Measurements from ENCODE around the gene NLRC5. TPM values are rescaled to one million over a fixed set of nuclear protein-coding genes. Genes with fewer than 3 reads are reported as not detected.

Gene NLRC5, protein sequence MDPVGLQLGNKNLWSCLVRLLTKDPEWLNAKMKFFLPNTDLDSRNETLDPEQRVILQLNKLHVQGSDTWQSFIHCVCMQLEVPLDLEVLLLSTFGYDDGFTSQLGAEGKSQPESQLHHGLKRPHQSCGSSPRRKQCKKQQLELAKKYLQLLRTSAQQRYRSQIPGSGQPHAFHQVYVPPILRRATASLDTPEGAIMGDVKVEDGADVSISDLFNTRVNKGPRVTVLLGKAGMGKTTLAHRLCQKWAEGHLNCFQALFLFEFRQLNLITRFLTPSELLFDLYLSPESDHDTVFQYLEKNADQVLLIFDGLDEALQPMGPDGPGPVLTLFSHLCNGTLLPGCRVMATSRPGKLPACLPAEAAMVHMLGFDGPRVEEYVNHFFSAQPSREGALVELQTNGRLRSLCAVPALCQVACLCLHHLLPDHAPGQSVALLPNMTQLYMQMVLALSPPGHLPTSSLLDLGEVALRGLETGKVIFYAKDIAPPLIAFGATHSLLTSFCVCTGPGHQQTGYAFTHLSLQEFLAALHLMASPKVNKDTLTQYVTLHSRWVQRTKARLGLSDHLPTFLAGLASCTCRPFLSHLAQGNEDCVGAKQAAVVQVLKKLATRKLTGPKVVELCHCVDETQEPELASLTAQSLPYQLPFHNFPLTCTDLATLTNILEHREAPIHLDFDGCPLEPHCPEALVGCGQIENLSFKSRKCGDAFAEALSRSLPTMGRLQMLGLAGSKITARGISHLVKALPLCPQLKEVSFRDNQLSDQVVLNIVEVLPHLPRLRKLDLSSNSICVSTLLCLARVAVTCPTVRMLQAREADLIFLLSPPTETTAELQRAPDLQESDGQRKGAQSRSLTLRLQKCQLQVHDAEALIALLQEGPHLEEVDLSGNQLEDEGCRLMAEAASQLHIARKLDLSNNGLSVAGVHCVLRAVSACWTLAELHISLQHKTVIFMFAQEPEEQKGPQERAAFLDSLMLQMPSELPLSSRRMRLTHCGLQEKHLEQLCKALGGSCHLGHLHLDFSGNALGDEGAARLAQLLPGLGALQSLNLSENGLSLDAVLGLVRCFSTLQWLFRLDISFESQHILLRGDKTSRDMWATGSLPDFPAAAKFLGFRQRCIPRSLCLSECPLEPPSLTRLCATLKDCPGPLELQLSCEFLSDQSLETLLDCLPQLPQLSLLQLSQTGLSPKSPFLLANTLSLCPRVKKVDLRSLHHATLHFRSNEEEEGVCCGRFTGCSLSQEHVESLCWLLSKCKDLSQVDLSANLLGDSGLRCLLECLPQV (N-terminal part only)
- total RNA-seq: 100 to 1,000 TPM; 259 to 263 TPM

DNA sequence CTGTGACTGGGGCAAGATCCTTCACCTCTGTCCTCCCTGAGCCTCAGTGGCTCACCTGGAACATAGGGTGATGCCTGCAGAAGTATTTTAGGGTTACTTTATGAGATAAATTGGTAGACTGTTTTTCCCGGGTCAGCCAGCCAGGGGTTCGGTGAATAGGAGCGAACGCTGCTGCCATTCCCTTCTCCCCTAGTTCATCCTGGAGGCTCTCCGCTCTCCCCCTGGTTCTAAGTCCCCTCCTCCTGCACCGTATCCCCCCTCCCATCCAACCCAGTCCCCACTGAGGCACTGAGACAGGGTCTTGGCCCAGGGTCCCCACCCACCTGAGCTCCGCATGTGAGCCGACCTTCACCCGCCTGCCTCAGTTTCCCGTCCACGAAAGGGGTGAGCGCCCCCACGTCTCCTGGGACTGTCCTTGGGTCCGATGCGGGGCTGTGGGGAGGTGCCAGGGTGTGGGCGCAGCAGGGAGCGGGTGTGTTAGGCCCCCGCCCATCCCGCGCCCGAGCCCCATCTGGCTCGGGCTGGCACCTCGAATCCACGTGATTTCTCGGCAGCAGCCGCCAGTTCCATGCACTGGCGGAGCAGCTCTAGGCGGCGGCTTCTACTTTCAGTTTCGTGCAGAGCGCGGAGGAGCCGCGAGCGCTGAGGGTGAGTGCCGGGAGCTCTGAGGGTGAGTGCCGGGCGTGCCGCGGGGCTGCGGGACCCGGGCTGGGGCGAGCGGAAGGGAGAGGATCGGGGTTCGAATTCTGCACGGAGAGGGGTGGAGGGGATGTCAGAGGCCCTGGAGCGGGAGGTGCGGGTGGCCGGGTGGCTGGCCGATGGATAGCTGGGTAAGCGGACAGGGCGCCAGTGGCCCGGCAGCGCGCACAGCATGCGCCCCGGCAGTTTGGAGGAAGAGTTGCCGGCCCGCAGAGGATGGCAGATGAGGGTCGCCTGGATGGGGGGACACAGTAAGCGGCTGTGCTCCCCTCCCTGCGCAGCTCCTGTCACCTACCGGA, at the start of gene NLRC5:
Gene NLRC5, plus strand, starts transcription at position 610 of the 998 bp plus-strand sequence. CDS start 31,156 bp downstream, outside the sequence.
- ChIA-PET CTCF (interaction anchor here (0.6 to 2.7 kb wide), 9 partner anchors 9 to 53 kb away, joined by 3 to 11 read pairs (median 3); no protein-coding TSS in a partner anchor), POLR2A (interaction anchor here (0.7 to 22.6 kb wide), 26 partner anchors 10 to 613 kb away, joined by 3 to 373 read pairs (median 5); partner anchors contain the start of genes CIAPIN1, COQ9, HERPUD1 and PSME3IP1)
- peak within 1 kb of the TSS; percentile 100 for H3K27ac Mint-ChIP-seq
- DNase-seq: peak; percentile 94
- no peaks in the 10 kb centered on the region for H3K27me3 Mint-ChIP-seq
- H3K4me3 Mint-ChIP-seq: peak within 1 kb of the TSS; percentile 99
- H3K4me1 Mint-ChIP-seq: peaks cover 71% of the 10 kb centered on the region
- H3K36me3 Mint-ChIP-seq (ENCODE audit: low read depth): peaks cover 88% of the 10 kb centered on the region
- H3K9me3 Mint-ChIP-seq: no peaks in the 10 kb centered on the region

GRCh38 chr16:56939801-56940200, 49.6 kb upstream of the NLRC5 start:
- Mint-ChIP-seq H3K4me3 (peak overlapping the region; percentile 68), H3K4me1 (peaks cover 88% of the 10 kb centered on the region), H3K27me3 (no peaks in the 10 kb centered on the region), H3K27ac (peak overlapping the region; percentile 93), H3K9me3 (no peaks in the 10 kb centered on the region), H3K36me3 (ENCODE audit: low read depth) (peaks cover 98% of the 10 kb centered on the region)
- no peak for DNase-seq
- ChIA-PET CTCF (interaction anchor here (2.0 to 2.5 kb wide), 2 partner anchors 25 to 73 kb away, joined by 4 to 8 read pairs; no protein-coding TSS in a partner anchor), POLR2A (interaction anchor here (0.7 to 2.8 kb wide), 6 partner anchors 9 to 111 kb away, joined by 3 to 18 read pairs (median 8); no protein-coding TSS in a partner anchor)

GRCh38 chr16:56941092-56941491, 48.3 kb upstream of the NLRC5 start:
- CTCF ChIA-PET: no interaction called here
- H3K27ac Mint-ChIP-seq: peak overlapping the region; percentile 30

GRCh38 chr16:56941856-56942331, 47.5 kb upstream of the NLRC5 start:
- H3K36me3 Mint-ChIP-seq (ENCODE audit: low read depth): peaks cover 88% of the 10 kb centered on the region
- H3K27ac Mint-ChIP-seq: no peak overlapping the region
- POLR2A ChIA-PET: interaction anchor here (0.8 to 8.0 kb wide), 7 partner anchors 9 to 163 kb away, joined by 3 to 140 read pairs (median 4); partner anchors contain the start of genes HERPUD1 and NLRC5
- CTCF ChIA-PET: interaction anchor here (1.1 kb wide), 1 partner anchor 22 kb away, joined by 3 read pairs; no protein-coding TSS in a partner anchor
- H3K4me3 Mint-ChIP-seq: no peak overlapping the region
- H3K9me3 Mint-ChIP-seq: no peaks in the 10 kb centered on the region
- DNase-seq: no peak
- peaks cover 76% of the 10 kb centered on the region for H3K4me1 Mint-ChIP-seq
- H3K27me3 Mint-ChIP-seq: no peaks in the 10 kb centered on the region

More at GRCh38 chr16:56941092-56941491, 48.3 kb upstream of the NLRC5 start:
- no peaks in the 10 kb centered on the region for H3K9me3 Mint-ChIP-seq
- peaks cover 92% of the 10 kb centered on the region for H3K36me3 Mint-ChIP-seq (ENCODE audit: low read depth)
- no peaks in the 10 kb centered on the region for H3K27me3 Mint-ChIP-seq
- no peak overlapping the region for H3K4me3 Mint-ChIP-seq
- DNase-seq: no peak
- POLR2A ChIA-PET: interaction anchor here (1.1 to 8.0 kb wide), 4 partner anchors 9 to 162 kb away, joined by 4 to 140 read pairs (median 4); partner anchors contain the start of gene HERPUD1
- peaks cover 81% of the 10 kb centered on the region for H3K4me1 Mint-ChIP-seq

DNA sequence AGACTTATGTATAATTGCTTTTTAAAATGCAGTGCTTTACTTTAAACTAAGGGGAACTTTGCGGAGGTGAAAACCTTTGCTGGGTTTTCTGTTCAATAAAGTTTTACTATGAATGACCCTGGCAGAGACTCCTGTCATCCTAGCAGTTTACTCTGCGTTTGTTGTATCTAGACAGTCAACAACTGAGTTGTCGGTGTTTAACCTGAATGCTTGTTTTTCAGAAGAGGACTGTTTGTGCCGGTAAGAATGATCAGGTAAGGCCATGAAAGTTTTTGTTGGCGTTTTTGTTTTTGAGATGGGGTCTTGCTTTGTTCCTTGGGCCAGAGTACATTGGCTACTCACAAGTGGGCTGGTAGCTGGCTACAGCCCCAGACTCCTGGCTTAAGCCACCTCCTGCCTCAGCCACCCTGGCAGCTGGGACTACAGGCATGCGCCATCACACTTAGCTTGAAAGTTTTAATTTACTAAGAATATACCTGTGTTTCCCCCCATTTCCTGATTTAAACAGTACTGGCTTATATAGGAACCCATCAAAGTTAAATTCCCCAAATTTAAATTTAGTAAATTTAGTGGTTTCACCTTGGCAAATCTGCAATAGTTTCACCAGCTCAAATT, 45.5 kb upstream of the NLRC5 start:
- CTCF ChIA-PET: interaction anchor here (0.8 to 1.9 kb wide), 2 partner anchors 20 to 75 kb away, joined by 3 to 4 read pairs; no protein-coding TSS in a partner anchor
- Mint-ChIP-seq H3K4me3 (no peak overlapping the region), H3K36me3 (ENCODE audit: low read depth) (peaks cover 74% of the 10 kb centered on the region), H3K4me1 (peaks cover 58% of the 10 kb centered on the region), H3K9me3 (no peaks in the 10 kb centered on the region), H3K27ac (peak overlapping the region; percentile 31), H3K27me3 (no peaks in the 10 kb centered on the region)
- POLR2A ChIA-PET: interaction anchor here (0.9 to 8.0 kb wide), 5 partner anchors 12 to 98 kb away, joined by 3 to 140 read pairs (median 3); partner anchors contain the start of gene HERPUD1
- DNase-seq: no peak

DNA sequence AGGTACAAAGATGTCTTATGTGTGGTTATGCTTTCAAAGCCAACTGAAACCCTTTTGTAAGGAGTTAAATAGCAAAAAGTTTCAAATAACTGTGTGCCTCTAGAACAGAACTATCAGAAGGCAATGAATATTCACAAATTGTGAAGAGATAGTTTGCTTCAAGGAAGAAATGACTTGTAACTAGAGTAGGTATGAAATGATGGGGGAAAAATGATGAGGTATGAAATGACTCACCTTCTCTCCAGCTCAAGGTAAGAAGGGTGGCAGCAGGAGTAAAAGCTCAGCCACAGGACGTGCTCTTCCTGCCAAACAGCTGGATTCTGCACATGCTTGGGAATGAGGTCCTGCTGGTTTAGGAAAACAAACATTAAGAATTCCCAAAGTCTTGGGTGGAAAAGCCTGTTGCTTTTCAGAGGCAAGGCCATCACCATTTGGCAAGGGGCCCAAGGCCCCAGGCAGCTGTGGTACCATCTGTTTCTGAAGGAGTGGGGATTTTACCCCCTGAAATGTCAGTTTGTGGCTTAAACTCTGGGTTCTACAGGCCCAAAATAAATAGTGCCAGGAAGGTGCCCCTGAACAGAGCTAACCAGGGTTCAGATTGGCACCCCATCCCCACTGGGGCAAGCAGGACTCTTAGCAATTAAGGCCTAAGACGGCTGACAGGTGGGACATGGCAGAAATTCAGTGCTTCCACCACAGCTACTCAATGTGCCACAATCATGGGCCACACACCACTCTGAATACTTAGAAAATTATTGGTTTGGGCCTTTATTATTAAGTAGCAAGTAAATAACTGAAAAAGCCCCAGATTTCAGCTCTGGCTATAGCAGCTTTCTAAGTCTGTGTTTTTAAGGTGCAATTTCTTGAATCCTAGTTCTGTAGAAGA, 44.2 kb upstream of the NLRC5 start:
- POLR2A ChIA-PET: interaction anchor here (1.2 to 8.0 kb wide), 7 partner anchors 8 to 82 kb away, joined by 3 to 140 read pairs (median 4); partner anchors contain the start of gene HERPUD1

DNA sequence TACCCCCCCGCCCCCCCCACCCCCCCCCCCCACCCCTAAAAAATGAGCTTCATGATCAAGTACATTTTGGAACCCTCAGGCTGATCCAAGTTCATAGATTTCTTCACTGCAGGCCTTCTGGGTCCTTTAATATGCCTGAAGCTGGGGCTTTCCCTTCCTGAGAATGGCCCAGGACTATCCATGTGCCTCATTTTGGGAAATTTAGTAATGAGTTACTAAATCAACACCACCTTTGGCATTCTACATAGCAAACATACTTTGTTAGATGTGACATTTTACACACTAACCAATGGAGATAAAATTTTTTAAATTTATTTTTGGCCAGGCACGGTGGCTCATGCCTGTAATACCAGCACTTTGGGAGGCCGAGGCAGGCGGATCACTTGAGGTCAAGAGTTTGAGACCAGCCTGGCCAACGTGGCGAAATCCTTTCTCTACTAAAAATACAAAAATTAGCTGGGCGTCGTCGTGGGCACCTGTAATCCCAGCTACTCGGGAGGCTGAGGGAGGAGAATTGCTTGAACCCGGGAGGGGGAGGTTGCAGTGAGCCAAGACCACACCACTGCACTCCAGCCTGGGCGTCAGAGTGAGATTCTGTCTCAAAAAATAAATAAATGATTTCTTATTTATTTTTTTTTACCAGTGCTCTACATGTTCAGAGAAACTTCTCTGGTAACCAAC, 43.4 kb upstream of the NLRC5 start:
- ChIA-PET CTCF (interaction anchor here (0.8 to 3.3 kb wide), 2 partner anchors 19 to 79 kb away, joined by 4 to 12 read pairs; no protein-coding TSS in a partner anchor), POLR2A (interaction anchor here (1.2 to 8.0 kb wide), 6 partner anchors 9 to 26 kb away, joined by 4 to 140 read pairs (median 6); partner anchors contain the start of gene HERPUD1)
- peaks cover 52% of the 10 kb centered on the region for H3K36me3 Mint-ChIP-seq (ENCODE audit: low read depth)
- no peak overlapping the region for H3K27ac Mint-ChIP-seq
- peaks cover 50% of the 10 kb centered on the region for H3K4me1 Mint-ChIP-seq
- no peak for DNase-seq
- H3K4me3 Mint-ChIP-seq: no peak overlapping the region
- H3K27me3 Mint-ChIP-seq: no peaks in the 10 kb centered on the region
- no peaks in the 10 kb centered on the region for H3K9me3 Mint-ChIP-seq

More for the DNA sequence above, 44.2 kb upstream of the NLRC5 start:
- CTCF ChIA-PET: interaction anchor here (0.7 to 1.9 kb wide), 4 partner anchors 19 to 79 kb away, joined by 3 to 4 read pairs (median 4); no protein-coding TSS in a partner anchor
- Mint-ChIP-seq H3K27ac (peak overlapping the region; percentile 69), H3K4me1 (peaks cover 49% of the 10 kb centered on the region), H3K9me3 (no peaks in the 10 kb centered on the region), H3K4me3 (no peak overlapping the region), H3K27me3 (no peaks in the 10 kb centered on the region), H3K36me3 (ENCODE audit: low read depth) (peaks cover 60% of the 10 kb centered on the region)
- no peak for DNase-seq

GRCh38 chr16:56946767-56947603, 42.4 kb upstream of the NLRC5 start:
- peaks cover 49% of the 10 kb centered on the region for H3K4me1 Mint-ChIP-seq
- peaks cover 44% of the 10 kb centered on the region for H3K36me3 Mint-ChIP-seq (ENCODE audit: low read depth)
- H3K27ac Mint-ChIP-seq: peak overlapping the region; percentile 23
- ChIA-PET CTCF (interaction anchor here (0.7 to 3.3 kb wide), 3 partner anchors 54 to 80 kb away, joined by 3 to 12 read pairs (median 4); no protein-coding TSS in a partner anchor), POLR2A (interaction anchor here (0.6 to 8.0 kb wide), 3 partner anchors 9 to 66 kb away, joined by 3 to 140 read pairs (median 11); partner anchors contain the start of gene HERPUD1)
- no peaks in the 10 kb centered on the region for H3K9me3 Mint-ChIP-seq
- no peaks in the 10 kb centered on the region for H3K27me3 Mint-ChIP-seq
- no peak for DNase-seq
- no peak overlapping the region for H3K4me3 Mint-ChIP-seq

Measured in activated CD4-positive, alpha-beta memory T cell treated with anti-CD3 and anti-CD28 coated beads, Interleukin-2, amount 10 ng/mL, durations not matched to agents 7 days and 5 days (primary cell).